ENCODE measurements around the gene PHF12.

Gene PHF12

GRCh38 chr17:28948873-28949184 lies 2.5 kb downstream of the PHF12 start:
- H3K27ac ChIP-seq: peak overlapping the region; percentile 100
- TF ChIP-seq CTCF (conservative IDR thresholded peaks at IDR 0.05): no peak

- H3K27ac ChIP-seq: peak overlapping the region; percentile 100
- TF ChIP-seq CTCF (conservative IDR thresholded peaks at IDR 0.05): no peak
These were observed 3.0 kb downstream of the PHF12 start for GRCh38 chr17:28948342-28948741.

GRCh38 chr17:28947639-28948038 lies 3.7 kb downstream of the PHF12 start:
- H3K27ac ChIP-seq: peak overlapping the region; percentile 100

GRCh38 chr17:28946239-28946638 lies 5.1 kb downstream of the PHF12 start:
- peak overlapping the region; percentile 100 for H3K27ac ChIP-seq
- TF ChIP-seq CTCF (conservative IDR thresholded peaks at IDR 0.05): no peak

More at GRCh38 chr17:28947639-28948038, 3.7 kb downstream of the PHF12 start:
- no peak for TF ChIP-seq CTCF (conservative IDR thresholded peaks at IDR 0.05)

- no peak for TF ChIP-seq CTCF (conservative IDR thresholded peaks at IDR 0.05)
- H3K27ac ChIP-seq: peak overlapping the region; percentile 100
These were observed 6.2 kb downstream of the PHF12 start for GRCh38 chr17:28944862-28945741.

- peak overlapping the region; percentile 100 for H3K27ac ChIP-seq
- no peak for TF ChIP-seq CTCF (conservative IDR thresholded peaks at IDR 0.05)
These were observed 7.0 kb downstream of the PHF12 start for GRCh38 chr17:28944343-28944742.

GRCh38 chr17:28942925-28943324 lies 8.4 kb downstream of the PHF12 start:
- no peak for TF ChIP-seq CTCF (conservative IDR thresholded peaks at IDR 0.05)
- peak overlapping the region; percentile 100 for H3K27ac ChIP-seq

All from VCaP (cell line).